ENCODE measurements around the gene RXFP4.

Gene RXFP4

GRCh38 chr1:155962599-155963211 lies 21.3 kb downstream of the RXFP4 start:
- DNase-seq, result no peak

- DNase-seq, result no peak
These were observed 22.8 kb downstream of the RXFP4 start for GRCh38 chr1:155964193-155964592.

GRCh38 chr1:155966135-155966534 lies 24.7 kb downstream of the RXFP4 start:
- DNase-seq, result no peak

GRCh38 chr1:155966750-155967149 lies 25.3 kb downstream of the RXFP4 start:
- DNase-seq, result no peak

GRCh38 chr1:155967341-155968050 lies 26.1 kb downstream of the RXFP4 start:
- DNase-seq, result no peak

GRCh38 chr1:155968051-155968400 lies 26.6 kb downstream of the RXFP4 start:
- DNase-seq, result no peak

GRCh38 chr1:155968670-155969069 lies 27.2 kb downstream of the RXFP4 start:
- DNase-seq, result no peak

- no peak for DNase-seq
These were observed 27.9 kb downstream of the RXFP4 start for GRCh38 chr1:155969377-155969791.

- peak; percentile 98 for DNase-seq
These were observed 29.2 kb downstream of the RXFP4 start for GRCh38 chr1:155970531-155971167.

GRCh38 chr1:155971910-155972809 lies 30.7 kb downstream of the RXFP4 start:
- no peak for DNase-seq

- DNase-seq, result no peak
These were observed 32.3 kb downstream of the RXFP4 start for GRCh38 chr1:155973723-155974122.

GRCh38 chr1:155974208-155975115 lies 33.0 kb downstream of the RXFP4 start:
- no peak for DNase-seq

GRCh38 chr1:155975375-155976061 lies 34.1 kb downstream of the RXFP4 start:
- peak; percentile 40 for DNase-seq

- peak; percentile 93 for DNase-seq
These were observed 34.8 kb downstream of the RXFP4 start for GRCh38 chr1:155976062-155976912.

- peak; percentile 58 for DNase-seq
These were observed 35.7 kb downstream of the RXFP4 start for GRCh38 chr1:155976913-155977689.

GRCh38 chr1:155977690-155978324 lies 36.4 kb downstream of the RXFP4 start:
- peak; percentile 63 for DNase-seq

- DNase-seq, result peak; percentile 95
These were observed 37.0 kb downstream of the RXFP4 start, which contains the start of gene ARHGEF2 for GRCh38 chr1:155978325-155978972. Gene ARHGEF2, minus strand, starts transcription at chr1:155978547. Its CDS starts 120 bp downstream, at chr1:155978427.

- peak; percentile 85 for DNase-seq
These were observed 37.6 kb downstream of the RXFP4 start for GRCh38 chr1:155978973-155979429.

Data from OCI-M1 (cell line).